Measurements from ENCODE around the gene ZNF652.
"Not testable (repeated sequence)": the region's sequence is repeated elsewhere in the genome, so short reads cannot be mapped to it uniquely, and the experiment has no call there.

The ZNF652 gene

GRCh38 chr17:49384951-49385350, 22.9 kb upstream of the ZNF652 start:
- no peak for DNase-seq

GRCh38 chr17:49383060-49383459, 21.0 kb upstream of the ZNF652 start:
- no peak for DNase-seq

- no peak for DNase-seq
Measured at GRCh38 chr17:49382556-49382955, 20.5 kb upstream of the ZNF652 start.

- DNase-seq, result no peak
Measured at GRCh38 chr17:49381793-49382192, 19.7 kb upstream of the ZNF652 start.

- DNase-seq, result no peak
Measured at GRCh38 chr17:49381033-49381432, 19.0 kb upstream of the ZNF652 start.

- no peak for DNase-seq
Measured at GRCh38 chr17:49379926-49380325, 17.9 kb upstream of the ZNF652 start.

- DNase-seq, result no peak
Measured at GRCh38 chr17:49378311-49378710, 16.3 kb upstream of the ZNF652 start.

GRCh38 chr17:49375544-49375943, 13.5 kb upstream of the ZNF652 start:
- no peak for DNase-seq

GRCh38 chr17:49373115-49373514, 11.1 kb upstream of the ZNF652 start:
- DNase-seq, result no peak

- no peak for DNase-seq
Measured at GRCh38 chr17:49372425-49372824, 10.4 kb upstream of the ZNF652 start.

- DNase-seq, result no peak
Measured at GRCh38 chr17:49370971-49371834, 9.2 kb upstream of the ZNF652 start.

GRCh38 chr17:49369760-49370159, 7.7 kb upstream of the ZNF652 start:
- no peak for DNase-seq

- no peak for DNase-seq
Measured at GRCh38 chr17:49369089-49369488, 7.0 kb upstream of the ZNF652 start.

GRCh38 chr17:49365667-49366066, 3.6 kb upstream of the ZNF652 start:
- DNase-seq, result no peak

- DNase-seq, result not testable (repeated sequence)
Measured at GRCh38 chr17:49365126-49365525, 3.1 kb upstream of the ZNF652 start.

- DNase-seq, result no peak
Measured at GRCh38 chr17:49364119-49364518, 2.1 kb upstream of the ZNF652 start.

GRCh38 chr17:49363251-49363650, 1.2 kb upstream of the ZNF652 start:
- DNase-seq, result no peak

GRCh38 chr17:49362723-49363117, 670 bp upstream of the ZNF652 start:
- DNase-seq, result no peak

GRCh38 chr17:49361129-49361901, 735 bp downstream of the ZNF652 start:
- peak in 1 of 2 donors; percentile 22 for DNase-seq

GRCh38 chr17:49360796-49361128, 1.3 kb downstream of the ZNF652 start:
- peak in 1 of 2 donors; percentile 16 for DNase-seq

GRCh38 chr17:49359990-49360795, 1.9 kb downstream of the ZNF652 start:
- peak in 1 of 2 donors; percentile 8 for DNase-seq

- DNase-seq, result peak; percentile 22 to 34
Measured at GRCh38 chr17:49358641-49359247, 3.3 kb downstream of the ZNF652 start.

- DNase-seq, result no peak
Measured at GRCh38 chr17:49357516-49357915, 4.5 kb downstream of the ZNF652 start.

All from inflammatory macrophage treated with lipopolysaccharide for 1 hour (primary cell).